Heart left ventricle (tissue), 16 donors: ENCODE data around the gene PYCARD. TPM values are rescaled to one million over a fixed set of nuclear protein-coding genes. Genes with fewer than 3 reads are reported as not detected.

ENCODE experiments used
- ATAC-seq, 4 donors: fragments of 200-7000 bp; cut with Tn5 transposase; one replicate each; pipeline ENCODE4 v1.9.1; 2020 to 2022; ENCODE audit warnings: moderate library complexity in 4 of 4, mild to moderate bottlenecking in 3 of 4, moderate number of reproducible peaks in 1 of 4
- DNase-seq, 5 donors: peaks; one replicate each; pipeline ENCODE4 v3.0.0-alpha.2; 2020
- H3K27ac ChIP-seq, 12 donors: fragments of 200-600 bp; sonication (generic) in 4 of 12; one replicate each; pipeline versions ENCODE4 v1.5.0 to v1.8.0; 2016 to 2022; ENCODE audit warnings: mild to moderate bottlenecking in 2 of 12
- H3K27me3 ChIP-seq, 9 donors: fragments of 200-600 bp; sonication (generic) in 2 of 9; one replicate each; pipeline versions ENCODE4 v1.5.1 to v1.8.0; 2016 to 2022; ENCODE audit warnings: mild to moderate bottlenecking in 3 of 9
- H3K36me3 ChIP-seq, 9 donors: fragments of 200-600 bp; sonication (generic) in 2 of 9; one replicate each; pipeline versions ENCODE4 v1.5.0 to v1.8.0; 2018 to 2022; ENCODE audit warnings: mild to moderate bottlenecking in 2 of 9
- H3K4me1 ChIP-seq, 12 donors: fragments of 200-600 bp; sonication (generic) in 4 of 12; one replicate each; pipeline versions ENCODE4 v1.5.0 to v1.8.0; 2016 to 2022; ENCODE audit warnings: mild to moderate bottlenecking in 3 of 12
- H3K4me3 ChIP-seq, 12 donors: fragments of 200-600 bp; sonication (generic) in 4 of 12; one replicate each; pipeline versions ENCODE4 v1.5.0 to v1.8.0; 2017 to 2022; ENCODE audit warnings: mild to moderate bottlenecking in 9 of 12, moderate library complexity in 4 of 12
- H3K9me3 ChIP-seq, 12 donors: fragments of 200-600 bp; sonication (generic) in 4 of 12; one replicate each; pipeline versions ENCODE4 v1.5.0 to v1.8.0; 2016 to 2022; ENCODE audit warnings: mild to moderate bottlenecking in 1 of 12
- POLR2A ChIP-seq, 2 donors: fragments of 450-650 bp; IDR thresholded peaks; one replicate each; pipeline ENCODE4 v1.6.1; 2017; ENCODE audit warnings: antibody characterized with exemption in 2 of 2, mild to moderate bottlenecking in 2 of 2, moderate library complexity in 2 of 2
- WGBS, 4 donors: extraction: QIAGEN DNeasy Blood & Tissue Kit in 2 of 4; methylation state at CpG; one replicate each; pipeline versions ENCODE4 v1.1.5 to v1.1.7; 2013 to 2018; 5-methylcytosine and 5-hydroxymethylcytosine counted together
- intact Hi-C, 10 donors: fragments of 100-400 bp; cut with DNase I; formaldehyde crosslinking; loops; one replicate each; pipeline versions ENCODE4 v1.11.1 to v1.14.2; 2022
- polyA plus RNA-seq, 2 donors: library from polyadenylated mRNA; stranded (reverse); fragments of 200-250 nt; gene quantifications; one replicate each; pipeline ENCODE4 v1.2.3, GENCODE V29; 2013
- total RNA-seq, 9 donors: library from RNA; depleted of rRNA in 2 of 9; stranded (reverse); fragments of >200 nt in 2 of 9; fragmentation: NEBNext Ultra II Directional in 3 of 9; extraction: Animal tissue kit (Norgen Biotek cat#: 25700) in 3 of 9; gene quantifications; one replicate each; pipeline versions ENCODE4 v1.1.0 to v1.2.4, GENCODE V29; 2016 to 2023
- TF ChIP-seq, protein P1 (sequence below), 12 donors: fragments of 200-600 bp; sonication (generic) in 4 of 12; IDR thresholded peaks; one replicate each; pipeline versions ENCODE4 v1.5.0 to v1.8.0; 2018 to 2022; ENCODE audit warnings: antibody characterized with exemption in 12 of 12, mild to moderate bottlenecking in 5 of 12
- donor health status: ischemic (EF 13 %, LVEDD 7.1; RV severe dilation, severe dysfunction).
- donor health status: healthy with polysubstance abuse.
- donor health status: DM: no; HTN: yes; CAD: no.
- donor health status: DM: no; HTN: no; CAD: no.
- donor health status: ischemic (EF 25% LVEDD 6.9; RV normal size, moderate dysfunction).
- donor health status: ischemic (EF 25% LVEDD 5.7; RV mildly dilated, moderate dysfunction).
- donor health status: healthy.
- donor health status: DM: yes; HTN: yes; CAD: no.
- donor health status: ischemic (EF 35%, LVEDD 5.7; RV mildly dilated, moderate dysfunction).
- donor health status: nonischemic (EF 11% LVEDD 7.7; RV severe dilation, severe dysfunction).
- donor health status: DM: yes; HTN: yes; CAD: no.
- donor health status: PGD.
- donor health status: ischemic (EF 29% LVEDD 5.4; RV normal size, mild dysfunction).
- donor health status: nonischemic (EF 23%, LVEDD 6.1; RV moderate dilation, normal function).

Gene PYCARD
- total and polyA plus RNA-seq, 11 donors, result 2.0 to 42.2 (median 5.2) TPM

DNA sequence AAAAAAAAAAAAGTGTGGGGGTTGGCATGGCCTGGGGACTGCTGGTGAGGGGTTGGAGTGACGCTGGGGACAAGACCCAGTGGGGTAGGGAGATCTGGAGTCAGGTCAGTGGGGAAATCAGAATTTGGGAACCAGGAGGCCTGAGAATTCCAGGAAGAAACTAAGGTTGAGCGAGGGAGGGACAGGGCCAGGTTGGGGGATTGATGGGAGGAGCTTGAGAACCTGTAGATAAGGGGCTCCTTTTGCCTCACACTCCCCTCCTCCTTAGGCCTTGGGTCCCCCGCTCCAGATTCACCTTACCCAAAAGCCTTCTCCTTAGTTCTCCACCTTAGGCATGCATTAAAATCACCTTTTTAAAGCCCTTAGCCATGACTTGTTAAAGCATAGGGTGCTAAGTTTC is 22.6 kb upstream of the PYCARD start:
- intact Hi-C loops, result no loop called here
- Histone ChIP-seq H3K4me1 (peaks cover 0 to 17% (median 5%) of the 10 kb centered on the region in 12 donors), H3K9me3 (no peaks in the 10 kb centered on the region), H3K27me3 (no peaks in the 10 kb centered on the region), H3K27ac (no peak overlapping the region), H3K4me3 (no peak overlapping the region), H3K36me3 (no peaks in the 10 kb centered on the region)
- DNase-seq, result no peak
- ATAC-seq, result no peak
- 95 to 97% (median 96%) methylated on average over 3 of the region's 3 CpGs for WGBS, 4 donors
- TF ChIP-seq, protein P1, sequence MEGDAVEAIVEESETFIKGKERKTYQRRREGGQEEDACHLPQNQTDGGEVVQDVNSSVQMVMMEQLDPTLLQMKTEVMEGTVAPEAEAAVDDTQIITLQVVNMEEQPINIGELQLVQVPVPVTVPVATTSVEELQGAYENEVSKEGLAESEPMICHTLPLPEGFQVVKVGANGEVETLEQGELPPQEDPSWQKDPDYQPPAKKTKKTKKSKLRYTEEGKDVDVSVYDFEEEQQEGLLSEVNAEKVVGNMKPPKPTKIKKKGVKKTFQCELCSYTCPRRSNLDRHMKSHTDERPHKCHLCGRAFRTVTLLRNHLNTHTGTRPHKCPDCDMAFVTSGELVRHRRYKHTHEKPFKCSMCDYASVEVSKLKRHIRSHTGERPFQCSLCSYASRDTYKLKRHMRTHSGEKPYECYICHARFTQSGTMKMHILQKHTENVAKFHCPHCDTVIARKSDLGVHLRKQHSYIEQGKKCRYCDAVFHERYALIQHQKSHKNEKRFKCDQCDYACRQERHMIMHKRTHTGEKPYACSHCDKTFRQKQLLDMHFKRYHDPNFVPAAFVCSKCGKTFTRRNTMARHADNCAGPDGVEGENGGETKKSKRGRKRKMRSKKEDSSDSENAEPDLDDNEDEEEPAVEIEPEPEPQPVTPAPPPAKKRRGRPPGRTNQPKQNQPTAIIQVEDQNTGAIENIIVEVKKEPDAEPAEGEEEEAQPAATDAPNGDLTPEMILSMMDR (IDR thresholded peaks at IDR 0.05), result no peak
- TF ChIP-seq POLR2A (IDR thresholded peaks at IDR 0.05), result no peak

DNA sequence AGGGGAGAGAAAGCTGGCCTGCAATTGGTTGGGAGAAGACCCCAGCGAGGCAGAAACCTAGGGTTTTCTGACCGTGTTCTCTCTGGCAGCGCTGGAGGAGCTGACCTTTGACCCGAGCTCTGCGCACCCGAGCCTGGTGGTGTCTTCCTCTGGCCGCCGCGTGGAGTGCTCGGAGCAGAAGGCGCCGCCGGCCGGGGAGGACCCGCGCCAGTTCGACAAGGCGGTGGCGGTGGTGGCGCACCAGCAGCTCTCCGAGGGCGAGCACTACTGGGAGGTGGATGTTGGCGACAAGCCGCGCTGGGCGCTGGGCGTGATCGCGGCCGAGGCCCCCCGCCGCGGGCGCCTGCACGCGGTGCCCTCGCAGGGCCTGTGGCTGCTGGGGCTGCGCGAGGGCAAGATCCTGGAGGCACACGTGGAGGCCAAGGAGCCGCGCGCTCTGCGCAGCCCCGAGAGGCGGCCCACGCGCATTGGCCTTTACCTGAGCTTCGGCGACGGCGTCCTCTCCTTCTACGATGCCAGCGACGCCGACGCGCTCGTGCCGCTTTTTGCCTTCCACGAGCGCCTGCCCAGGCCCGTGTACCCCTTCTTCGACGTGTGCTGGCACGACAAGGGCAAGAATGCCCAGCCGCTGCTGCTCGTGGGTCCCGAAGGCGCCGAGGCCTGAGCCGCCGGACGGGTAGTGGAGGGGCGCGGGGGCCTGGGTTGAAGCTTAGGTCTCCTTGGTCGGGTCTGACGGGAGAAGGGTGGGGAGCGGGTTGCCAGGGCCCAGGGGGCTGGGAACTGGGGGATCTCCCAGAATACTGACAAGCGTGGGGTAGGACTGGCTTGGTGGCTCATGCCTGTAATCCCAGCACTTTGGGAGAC is 21.8 kb upstream of the PYCARD start:
- DNase-seq (no peak), ATAC-seq (no peak)
- H3K27me3 ChIP-seq, result peaks cover 0 to 8% (median 0%) of the 10 kb centered on the region in 9 donors
- H3K27ac ChIP-seq, result no peak overlapping the region
- H3K4me1 ChIP-seq, result peaks cover 0 to 12% (median 2%) of the 10 kb centered on the region in 12 donors
- no peaks in the 10 kb centered on the region for H3K36me3 ChIP-seq
- WGBS, 4 donors, result 72 to 88% (median 76%) methylated on average over 58 to 80 of the region's 80 CpGs
- no peaks in the 10 kb centered on the region for H3K9me3 ChIP-seq
- no peak overlapping the region for H3K4me3 ChIP-seq
- TF ChIP-seq, protein P1 (IDR thresholded peaks at IDR 0.05), result no peak
- TF ChIP-seq POLR2A (IDR thresholded peaks at IDR 0.05), result no peak
- intact Hi-C loops, result no loop called here

DNA sequence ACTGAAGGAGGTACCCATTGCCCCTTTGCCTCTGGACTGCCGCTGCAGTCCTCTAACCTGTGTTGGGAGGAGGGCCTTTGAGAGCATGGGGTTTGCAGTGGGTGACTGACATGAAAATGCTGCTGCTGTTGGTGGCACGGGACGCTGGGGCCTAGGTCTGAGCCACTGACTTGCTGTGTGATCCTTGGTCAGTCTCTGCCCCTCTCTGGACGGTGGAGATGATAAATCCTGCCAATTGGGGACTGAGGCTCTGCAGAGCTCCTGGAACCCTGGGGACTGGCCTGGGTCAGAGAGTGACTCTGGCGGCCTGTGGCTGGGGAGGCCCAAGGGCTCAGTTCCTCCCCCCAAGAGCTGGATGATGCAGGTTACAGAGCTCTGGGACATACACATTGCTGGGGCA is 20.5 kb upstream of the PYCARD start:
- ATAC-seq (no peak), DNase-seq (no peak)
- Histone ChIP-seq H3K4me3 (no peak overlapping the region), H3K27me3 (peaks cover 0 to 20% (median 5%) of the 10 kb centered on the region in 9 donors), H3K4me1 (no peaks in the 10 kb centered on the region), H3K27ac (no peak overlapping the region), H3K36me3 (no peaks in the 10 kb centered on the region), H3K9me3 (no peaks in the 10 kb centered on the region)
- TF ChIP-seq, protein P1 (IDR thresholded peaks at IDR 0.05), result no peak
- no peak for TF ChIP-seq POLR2A (IDR thresholded peaks at IDR 0.05)
- intact Hi-C loops, result no loop called here
- 92 to 100% (median 94%) methylated on average over 4 to 5 of the region's 5 CpGs for WGBS, 4 donors

DNA sequence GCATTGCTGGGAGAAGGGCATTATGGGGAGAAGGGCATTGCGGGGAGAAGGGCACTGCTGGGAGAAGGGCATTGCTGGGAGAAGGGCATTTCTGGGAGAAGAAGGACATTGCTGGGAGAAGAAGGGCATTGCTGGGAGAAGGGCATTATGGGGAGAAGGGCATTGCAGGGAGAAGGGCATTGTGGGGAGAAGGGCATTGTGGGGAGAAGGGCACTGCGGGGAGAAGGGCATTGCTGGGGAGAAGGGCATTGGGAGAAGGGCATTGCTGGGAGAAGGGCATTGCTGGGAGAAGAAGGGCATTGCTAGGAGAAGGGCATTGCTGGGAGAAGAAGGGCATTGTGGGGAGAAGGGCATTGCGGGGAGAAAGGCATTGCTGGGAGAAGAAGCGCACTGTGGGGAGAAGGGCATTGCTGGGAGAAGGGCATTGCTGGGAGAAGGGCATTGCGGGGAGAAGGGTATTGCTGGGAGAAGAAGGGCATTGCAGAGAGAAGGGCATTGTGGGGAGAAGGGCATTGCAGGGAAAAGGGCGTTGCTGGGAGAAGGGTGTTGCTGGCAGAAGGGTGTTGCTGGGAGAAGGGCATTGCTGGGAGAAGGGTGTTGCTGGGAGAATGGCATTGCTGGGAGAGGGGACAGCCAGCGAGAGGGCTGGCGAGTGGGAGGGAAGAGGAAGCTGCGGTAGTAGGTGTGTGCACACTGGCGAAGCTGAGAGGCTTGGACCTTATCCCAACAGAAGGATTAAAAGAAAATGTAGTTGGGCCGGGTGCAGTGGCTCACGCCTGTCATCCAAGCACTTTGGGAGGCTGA is 19.0 kb upstream of the PYCARD start:
- no peak overlapping the region for H3K4me3 ChIP-seq
- 74 to 83% (median 77%) methylated on average over 12 of the region's 12 CpGs for WGBS, 4 donors
- TF ChIP-seq, protein P1 (IDR thresholded peaks at IDR 0.05), result no peak
- H3K27ac ChIP-seq, result no peak overlapping the region
- H3K4me1 ChIP-seq, result peaks cover 3 to 7% (median 5%) of the 10 kb centered on the region in 12 donors
- peaks cover 4 to 35% (median 16%) of the 10 kb centered on the region in 9 donors for H3K27me3 ChIP-seq
- H3K9me3 ChIP-seq, result no peaks in the 10 kb centered on the region
- no peak for ATAC-seq
- intact Hi-C loops, result no loop called here
- no peaks in the 10 kb centered on the region for H3K36me3 ChIP-seq
- no peak for DNase-seq
